GM18502 (cell line): ENCODE measurements around the gene ZCCHC7.
"Not testable (repeated sequence)": the region's sequence is repeated elsewhere in the genome, so short reads cannot be mapped to it uniquely, and the experiment has no call there.

ENCODE experiments used
- ATAC-seq: cut with Tn5 transposase; IDR thresholded peaks from one replicate; pipeline ENCODE4 v1.9.1; 2021; ENCODE audit warnings: mild to moderate bottlenecking; ENCODE audit not compliant: unreplicated experiment, poor library complexity

The ZCCHC7 gene

DNA sequence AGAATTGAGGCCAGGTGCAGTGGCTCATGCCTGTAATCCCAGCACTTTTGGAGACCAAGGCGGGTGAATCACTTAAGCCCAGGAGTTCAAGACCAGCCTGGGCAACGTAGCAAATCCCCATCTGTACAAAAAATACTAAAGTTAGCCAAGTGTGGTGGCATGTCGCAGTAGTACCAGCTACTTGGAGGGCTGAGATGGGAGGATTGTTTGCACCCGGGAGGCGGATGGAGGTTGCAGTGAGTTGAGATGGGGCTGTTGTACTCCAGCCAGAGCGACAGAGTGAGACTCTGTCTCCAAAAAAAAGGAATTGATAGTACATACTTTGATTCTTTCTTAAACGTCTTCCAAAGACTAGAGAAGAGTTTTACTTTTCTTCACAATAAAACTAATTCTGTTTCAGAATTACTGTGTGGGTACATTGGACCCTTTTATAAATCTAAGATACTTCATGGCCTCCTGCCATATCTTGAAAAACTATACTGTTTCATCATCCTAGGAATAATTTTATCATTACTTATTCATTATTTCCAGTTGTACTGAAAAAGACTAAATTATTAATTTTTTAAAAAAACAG, 170.1 kb downstream of the ZCCHC7 start:
- no peak for ATAC-seq

DNA sequence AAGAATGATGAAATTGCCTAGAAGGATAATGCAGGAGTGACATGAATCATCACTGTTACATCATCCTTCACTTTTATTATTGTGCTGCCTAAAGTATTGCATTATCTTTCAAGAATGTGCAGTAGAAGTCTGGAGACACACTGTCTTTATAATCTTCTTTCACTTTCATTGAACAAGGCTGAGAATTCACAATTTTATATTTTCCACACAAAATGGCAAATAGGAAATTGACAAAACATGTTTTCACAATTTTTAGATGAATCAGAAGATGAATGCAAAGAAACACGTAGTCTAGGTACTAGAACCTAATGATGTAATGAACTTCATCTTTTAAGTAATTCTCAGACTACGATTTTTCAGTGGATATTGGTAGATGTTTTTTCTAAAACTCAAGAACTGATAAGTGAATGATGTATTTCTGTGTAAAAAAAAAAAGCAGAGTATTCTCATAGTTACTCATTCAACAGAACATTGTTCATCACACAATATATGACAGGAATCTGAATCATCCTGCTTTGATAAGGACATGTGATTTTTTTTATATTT, 170.6 kb downstream of the ZCCHC7 start:
- no peak for ATAC-seq

DNA sequence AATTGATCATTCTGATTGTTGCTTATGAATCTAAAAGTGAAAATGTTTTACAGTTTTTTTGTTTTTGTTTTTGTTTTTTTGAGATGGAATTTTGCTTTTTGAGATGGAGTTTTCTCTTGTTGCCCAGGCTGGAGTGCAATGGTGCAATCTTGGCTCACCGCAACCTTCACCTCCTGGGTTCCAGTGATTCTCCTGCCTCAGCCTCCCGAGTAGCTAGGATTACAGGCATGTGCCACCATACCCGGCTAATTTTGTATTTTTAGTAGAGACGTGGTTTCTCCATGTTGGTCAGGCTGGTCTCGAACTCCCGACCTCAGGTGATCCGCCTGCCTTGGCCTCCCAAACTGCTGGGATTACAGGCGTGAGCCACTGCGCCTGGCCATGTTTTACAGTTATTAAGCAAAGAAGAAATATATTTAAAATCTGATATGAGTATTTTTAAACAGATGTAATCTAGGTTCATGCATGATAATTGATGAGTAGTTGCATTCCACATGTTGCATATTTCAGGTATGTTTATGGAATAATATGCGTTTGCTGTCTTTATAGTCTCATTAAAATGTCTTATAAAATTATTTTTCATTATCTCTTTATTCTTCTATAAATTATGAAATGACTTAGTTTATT, 171.4 kb downstream of the ZCCHC7 start:
- not testable (repeated sequence) for ATAC-seq

DNA sequence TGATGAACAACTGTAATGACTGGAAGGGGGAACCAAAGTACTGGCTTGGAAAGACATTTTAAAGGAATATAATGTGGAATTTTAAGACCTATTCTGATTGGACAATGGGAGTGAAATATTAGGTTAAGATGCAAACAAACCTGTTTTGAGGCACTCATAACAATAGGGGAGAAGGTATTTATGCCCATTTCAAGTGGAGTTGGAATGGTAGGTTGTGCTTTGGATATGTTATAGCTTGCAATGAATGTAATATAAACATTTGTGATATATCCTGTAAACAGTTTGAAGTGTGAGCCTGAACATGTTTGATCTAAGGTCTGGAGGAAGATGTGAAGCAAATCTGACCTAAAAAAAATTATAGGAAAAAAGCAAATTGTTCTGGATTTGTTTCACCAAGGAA, 172.5 kb downstream of the ZCCHC7 start:
- no peak for ATAC-seq

DNA sequence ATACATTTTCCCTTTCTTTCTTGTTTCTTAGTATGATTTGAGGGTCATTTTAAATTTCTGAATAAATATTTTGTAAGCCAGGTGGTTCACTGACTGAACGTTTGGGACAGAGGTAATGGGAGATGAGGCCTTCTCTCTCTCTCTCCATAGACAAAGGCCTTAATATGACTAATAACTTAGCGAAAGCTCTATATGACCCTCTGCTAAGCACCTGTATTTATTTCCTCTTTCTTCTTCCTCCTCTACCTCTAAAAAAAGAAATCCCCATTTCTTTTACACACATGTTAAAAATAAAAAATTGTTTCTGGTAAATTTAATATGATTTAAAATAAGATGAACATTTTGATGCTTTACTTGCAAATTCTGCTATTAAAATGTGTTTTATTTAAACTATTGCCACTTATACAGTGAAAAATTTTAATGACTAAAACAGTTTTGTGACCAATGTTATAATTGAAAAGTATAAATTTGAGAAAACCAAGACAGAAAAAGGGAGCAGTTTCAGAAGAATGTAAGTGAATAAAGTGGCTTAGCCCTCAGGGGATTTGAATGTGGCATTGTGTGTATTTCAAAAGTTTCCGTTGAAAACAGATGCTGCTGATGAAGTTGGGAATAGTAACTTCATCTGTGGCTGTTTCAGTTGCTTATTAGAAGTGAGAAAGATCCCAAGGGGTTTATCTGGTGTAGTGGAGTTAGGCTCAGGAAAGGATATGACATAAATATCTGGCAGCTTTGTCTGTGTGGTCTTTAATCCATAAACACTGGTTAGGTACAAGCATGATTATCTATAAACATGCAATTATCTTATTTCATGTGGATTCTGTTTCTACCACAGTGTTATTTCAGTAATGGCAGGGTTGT, 173.5 kb downstream of the ZCCHC7 start:
- ATAC-seq, result peak; percentile 66

DNA sequence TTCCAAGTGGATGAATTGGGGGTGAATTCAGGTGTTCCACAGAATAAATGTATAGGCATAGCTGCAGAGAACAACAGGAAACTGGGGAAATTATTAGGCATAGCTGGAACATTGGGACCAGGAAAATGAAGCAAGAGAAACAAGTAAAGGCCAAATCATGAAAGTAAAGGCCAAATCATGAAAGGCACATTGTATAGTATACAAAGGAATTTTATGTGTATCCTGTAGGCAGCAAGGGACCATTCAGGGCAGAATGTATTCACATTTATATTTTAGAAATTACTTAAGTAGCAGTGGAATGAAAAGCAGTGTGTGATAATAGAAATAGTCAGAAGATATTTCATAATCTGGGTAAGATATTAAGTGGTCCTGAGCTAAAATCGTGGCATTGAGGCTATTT, 174.8 kb downstream of the ZCCHC7 start:
- ATAC-seq, result no peak

DNA sequence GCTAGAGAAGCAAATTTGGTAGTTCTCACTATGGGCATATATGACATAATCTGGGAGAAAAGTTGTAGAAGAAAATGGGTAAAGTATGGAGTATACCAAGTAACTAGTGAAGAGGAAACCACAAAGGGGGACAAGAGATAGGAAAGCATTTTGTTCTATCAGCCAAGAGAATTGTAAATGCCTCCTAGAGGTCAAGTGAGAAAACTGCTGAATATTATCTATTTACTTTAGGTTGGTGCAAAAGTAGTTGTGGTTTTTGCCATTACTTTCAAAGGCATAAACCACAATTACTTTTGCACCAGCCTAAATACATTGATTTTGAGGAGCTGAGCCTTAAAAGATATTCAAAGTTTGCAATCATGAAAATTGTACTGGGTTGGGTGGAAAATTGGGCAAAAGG, 175.4 kb downstream of the ZCCHC7 start:
- ATAC-seq, result no peak

DNA sequence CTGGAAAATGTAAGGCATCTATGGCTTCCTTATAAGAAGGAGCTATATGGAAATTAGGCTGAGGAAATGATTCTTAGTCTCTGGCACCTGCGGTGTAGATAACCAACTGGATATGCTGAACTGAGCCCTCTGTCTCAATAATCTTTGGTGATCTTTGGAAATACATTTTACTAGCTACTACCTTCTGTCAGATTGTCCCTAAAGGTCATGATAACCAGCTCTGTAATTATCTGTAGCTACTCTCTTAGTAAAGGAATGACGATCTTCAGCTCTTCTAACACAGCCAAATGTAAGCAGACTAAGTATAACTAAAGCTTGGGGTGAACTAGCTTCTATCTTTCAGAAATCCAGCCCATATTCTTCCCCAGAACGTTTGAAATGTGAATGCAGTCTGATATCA, 177.2 kb downstream of the ZCCHC7 start:
- no peak for ATAC-seq

DNA sequence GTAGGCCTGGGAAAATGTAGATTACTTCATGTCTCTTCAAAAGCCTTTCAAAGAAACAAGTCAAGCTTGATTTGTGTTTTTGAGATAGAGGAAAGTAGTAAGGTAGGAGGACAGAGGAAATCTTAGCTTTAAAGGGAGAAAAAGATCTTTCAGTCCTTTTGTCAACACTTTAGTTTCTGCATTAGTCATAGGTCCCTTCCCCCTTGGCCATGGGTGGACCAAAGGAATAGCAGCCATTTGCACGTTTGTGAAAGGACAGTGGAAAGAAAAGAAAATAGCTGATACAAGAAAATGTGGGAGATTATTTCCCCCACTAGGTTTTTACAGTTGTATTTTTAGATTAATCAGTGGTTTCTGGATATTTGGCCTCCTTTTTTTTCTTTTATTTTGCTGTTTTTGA, 180.2 kb downstream of the ZCCHC7 start:
- ATAC-seq, result peak; percentile 39

DNA sequence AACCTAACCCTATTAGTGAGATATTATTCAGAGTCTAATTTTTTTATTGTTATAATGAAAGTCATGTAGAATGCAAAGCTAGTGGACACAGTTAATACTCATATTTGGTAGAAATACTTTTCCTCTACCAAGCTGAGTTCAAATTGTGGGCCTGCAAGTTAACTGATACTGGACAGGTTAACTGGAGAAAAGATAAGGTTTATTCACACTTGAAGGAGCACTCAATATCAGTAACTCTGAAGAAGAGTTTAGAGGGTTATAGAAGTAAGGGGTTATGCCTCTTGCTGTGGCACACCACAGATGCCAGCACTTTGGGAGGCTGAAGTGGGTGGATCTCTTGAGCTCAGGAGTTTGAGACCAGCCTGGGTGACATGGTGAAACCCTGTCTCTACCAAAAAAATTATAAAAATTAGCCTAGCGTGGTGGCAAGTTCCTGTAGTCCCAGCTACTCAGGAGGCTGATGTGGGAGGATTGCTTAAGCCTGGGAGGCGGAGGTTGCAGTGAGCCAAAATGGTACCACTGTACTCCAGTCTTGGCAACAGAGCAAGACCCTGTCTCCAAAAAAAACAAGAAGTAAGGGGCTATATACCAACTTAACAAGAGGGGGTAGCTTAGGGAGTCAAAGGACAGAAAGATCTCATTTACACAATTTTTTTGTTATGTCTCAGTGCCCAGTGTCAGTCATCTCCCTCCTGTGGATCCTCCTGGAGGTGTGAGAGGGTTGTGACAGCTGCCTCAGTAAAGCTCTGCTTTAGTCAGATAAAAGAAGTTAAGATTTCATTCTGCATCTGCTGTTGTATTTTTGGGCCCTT, 180.9 kb downstream of the ZCCHC7 start:
- no peak for ATAC-seq

DNA sequence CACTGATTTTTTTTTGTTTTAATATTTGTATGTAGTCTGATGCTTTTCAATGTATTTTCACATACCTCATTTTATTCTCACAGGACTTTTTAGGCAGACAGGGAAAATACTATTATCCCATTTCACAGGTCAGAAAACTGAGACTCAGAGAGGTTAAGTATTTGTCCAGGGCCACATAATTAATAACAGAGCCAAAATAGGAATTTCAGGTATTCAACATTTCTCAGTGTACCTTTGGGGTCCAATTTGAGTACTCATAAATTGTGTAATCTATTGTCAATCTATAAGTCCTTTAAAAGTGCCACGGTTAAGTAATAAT, 181.4 kb downstream of the ZCCHC7 start:
- ATAC-seq, result no peak

DNA sequence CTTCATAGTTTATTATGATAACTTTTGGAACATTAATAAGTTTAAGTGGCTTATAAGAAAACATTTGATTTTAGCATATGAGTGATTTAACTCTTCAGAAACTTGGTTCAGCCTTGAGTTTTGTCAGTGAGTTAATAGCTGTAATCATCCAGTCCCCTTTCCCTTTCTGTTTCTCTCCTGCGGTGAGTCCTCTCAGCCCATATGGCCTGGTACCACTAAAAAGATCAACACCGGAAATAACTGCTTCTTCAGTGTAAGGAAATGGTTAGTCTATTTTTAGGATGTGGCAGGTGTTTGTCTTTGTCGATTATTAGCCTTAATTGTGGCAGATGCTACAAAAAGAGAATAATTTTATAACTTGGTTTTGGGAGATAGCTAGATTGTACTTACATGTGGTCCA, 181.9 kb downstream of the ZCCHC7 start:
- peak; percentile 87 for ATAC-seq

DNA sequence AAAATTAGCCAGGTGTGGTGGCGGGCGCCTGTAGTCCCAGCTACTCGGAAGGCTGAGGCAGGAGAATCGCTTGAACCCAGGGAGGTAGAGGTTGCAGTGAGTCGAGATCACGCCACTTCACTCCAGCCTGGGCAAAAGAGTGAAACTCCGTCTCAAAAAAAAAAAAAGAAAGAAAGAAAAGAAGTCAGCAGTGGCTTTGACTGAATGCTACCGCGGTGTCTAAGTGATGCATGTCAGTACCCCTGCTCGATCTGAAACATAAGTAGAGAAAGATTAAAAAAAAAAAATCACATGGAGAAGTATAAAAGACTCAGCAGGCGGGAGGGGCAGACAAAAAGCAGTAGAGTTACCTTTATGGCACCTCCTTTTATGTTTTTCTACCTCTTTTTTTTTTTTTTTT, 182.9 kb downstream of the ZCCHC7 start:
- ATAC-seq, result not testable (repeated sequence)

DNA sequence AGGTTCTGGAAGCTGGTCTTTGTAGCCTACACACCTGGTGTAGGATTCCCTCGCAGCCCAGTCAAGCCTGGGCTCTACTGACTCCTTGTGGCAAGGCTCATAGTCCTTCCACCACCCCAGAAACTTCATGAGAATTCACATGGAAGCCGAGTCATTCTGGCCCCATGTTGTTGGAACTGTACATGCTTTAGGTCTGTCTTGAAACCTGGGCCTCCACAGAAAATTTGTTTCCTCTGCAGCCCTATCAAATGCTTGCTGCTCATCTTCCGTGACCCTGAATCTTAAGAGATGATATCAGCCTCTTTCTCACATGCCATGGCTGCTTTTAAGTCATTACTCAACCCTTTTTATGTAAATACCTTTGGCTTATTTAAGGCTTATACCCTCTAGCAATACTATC, 188.8 kb downstream of the ZCCHC7 start:
- ATAC-seq, result peak; percentile 45

DNA sequence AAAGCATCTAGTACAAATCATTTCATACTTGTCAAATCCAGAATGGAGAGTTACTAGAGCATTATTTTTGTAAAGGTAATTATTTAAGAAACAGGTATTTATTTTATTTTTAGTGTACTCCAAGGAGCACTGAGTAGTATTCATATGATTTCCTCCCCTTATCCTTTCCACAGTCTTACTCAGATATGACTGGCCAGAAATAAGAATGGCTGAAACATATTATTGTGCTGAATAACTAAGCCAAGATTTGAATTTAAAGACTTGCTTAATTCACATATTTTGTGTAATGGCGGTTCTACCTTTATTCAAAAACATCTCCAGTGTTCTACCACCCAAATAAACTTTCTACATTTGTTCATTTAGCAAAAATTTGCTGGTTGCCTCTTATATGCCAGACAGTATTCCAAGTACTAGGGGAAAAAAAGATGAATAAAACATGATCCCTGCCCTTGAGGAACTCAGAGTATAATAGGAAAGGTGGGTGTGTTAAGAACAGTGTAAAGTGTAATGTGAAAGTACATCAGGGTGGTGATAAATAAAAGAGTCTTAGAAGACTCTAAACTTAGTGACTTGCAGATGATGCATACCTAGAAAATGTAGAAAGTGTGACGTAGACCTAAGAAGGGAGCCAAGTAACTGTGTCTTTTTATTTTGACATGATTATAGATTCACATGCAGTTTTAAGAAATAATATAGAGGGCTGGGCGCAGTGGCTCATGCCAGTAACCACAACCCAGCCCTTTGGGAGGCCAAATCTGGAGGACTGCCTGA, 191.7 kb downstream of the ZCCHC7 start:
- ATAC-seq, result no peak

DNA sequence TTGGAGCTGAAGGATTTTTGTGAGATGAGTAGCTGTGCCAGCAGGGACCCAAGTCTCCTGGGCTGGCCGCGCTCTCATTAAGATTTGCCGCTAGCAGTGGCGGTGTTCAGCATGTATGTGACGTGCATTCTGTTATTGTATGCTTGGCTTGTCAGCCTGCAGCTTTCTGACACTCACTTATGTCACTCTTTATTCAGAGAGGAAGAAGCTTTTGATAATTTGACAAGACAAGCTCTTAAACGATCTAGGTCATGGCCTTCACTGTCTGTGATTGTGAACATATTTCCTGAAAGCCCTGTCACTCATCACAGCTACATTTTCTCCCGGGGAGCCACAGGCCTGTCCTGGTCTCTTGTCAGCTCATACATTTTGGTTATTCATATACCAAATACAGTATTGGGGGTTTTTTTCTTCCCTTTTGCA, 203.9 kb downstream of the ZCCHC7 start:
- ATAC-seq, result peak; percentile 68

DNA sequence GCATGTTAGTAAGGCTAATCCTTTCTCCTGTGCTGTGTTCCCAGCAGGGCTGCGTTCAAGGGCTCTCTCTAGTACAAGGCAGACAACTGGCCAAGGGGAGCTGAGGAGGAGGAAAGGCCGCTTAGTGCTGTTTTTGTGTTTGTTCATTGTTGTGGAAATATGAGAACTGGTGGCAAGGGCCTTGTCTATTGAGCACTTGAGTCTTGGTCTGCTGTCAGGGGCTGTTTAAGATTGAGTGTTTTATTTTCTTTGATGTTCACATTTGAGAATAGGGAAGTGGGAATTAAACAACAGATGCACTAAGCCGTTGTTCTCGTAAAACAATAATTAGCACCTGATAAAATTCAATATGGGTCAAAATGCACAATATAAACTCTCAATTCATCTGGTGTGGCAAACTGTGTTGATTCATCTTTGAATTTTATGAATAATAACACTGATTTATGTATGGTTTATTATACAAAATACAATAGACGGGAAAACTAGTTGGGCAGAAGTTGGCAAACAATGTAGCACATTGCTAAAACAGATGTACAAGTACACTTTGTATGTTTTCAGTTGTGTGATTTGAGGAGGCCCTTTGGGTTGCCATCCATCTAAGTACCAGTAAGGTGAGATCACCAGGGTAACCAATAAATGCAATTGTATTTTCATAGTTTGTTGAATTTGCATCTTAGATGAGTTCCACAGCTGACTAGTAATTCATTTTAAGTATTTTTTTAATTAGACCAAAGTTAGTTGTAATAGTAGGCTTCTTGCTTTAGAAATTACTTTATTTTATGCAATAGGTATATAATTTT, 204.5 kb downstream of the ZCCHC7 start:
- peak; percentile 26 for ATAC-seq

DNA sequence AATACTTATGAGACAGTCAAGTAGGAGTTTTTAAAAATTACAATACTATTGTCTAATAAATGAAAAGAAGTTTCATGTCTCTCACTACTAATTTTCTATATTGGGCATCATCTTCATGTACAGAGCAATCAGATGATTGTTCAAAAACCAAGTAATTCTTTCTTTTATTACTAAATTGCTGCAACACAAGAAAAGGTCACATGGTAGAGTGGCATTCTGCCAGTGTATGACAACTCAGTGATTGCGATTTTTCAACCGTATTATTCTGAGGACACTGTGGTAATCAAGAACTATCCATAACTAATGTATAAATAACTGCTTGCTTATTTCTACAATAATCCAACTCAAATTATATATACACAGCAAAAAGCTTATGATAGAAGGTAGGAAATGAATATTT, 205.4 kb downstream of the ZCCHC7 start:
- no peak for ATAC-seq

DNA sequence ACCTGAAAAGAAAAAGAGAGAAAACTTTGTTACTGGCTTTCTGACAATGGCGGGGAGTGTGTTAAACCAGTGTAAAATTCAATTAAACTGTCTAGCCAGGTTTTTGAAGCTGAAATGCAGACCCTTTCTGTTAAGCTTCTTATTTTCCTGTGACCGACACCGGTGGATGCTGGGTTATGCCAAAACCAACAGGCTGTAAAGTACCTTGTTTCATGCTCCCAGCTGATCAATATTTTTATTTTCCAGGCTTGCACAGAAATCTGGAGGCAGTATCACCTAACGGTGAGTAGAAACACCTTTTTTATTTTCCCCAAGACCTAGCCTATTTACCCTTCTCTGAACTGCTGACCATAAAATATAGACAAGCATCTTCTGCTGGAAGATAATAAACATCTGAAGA, 207.2 kb downstream of the ZCCHC7 start:
- ATAC-seq, result no peak
